ENCODE results near the gene TECTB.

TECTB gene

DNA sequence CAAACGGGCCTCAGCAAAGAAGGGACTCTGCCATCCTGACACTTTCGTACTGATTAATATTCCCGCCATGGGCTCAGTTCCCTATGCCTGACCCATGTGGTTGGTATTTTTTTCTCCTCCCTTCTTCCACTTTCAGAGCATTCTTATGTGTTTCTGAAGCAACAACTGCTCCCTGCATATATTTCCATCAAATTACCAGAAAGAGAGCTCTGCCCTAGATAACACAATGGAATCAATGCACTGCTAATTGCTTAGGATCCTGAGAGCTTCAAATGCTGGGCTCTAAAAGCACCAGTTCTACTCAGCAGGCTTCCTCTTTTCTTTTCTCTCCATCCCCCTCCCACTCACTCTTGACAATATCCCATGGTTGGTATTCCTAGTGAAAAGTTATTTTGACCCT, 5.3 kb downstream of the TECTB start:
- H3K4me3 ChIP-seq (ENCODE audit: control insufficient read depth, low read depth, low read length), result no peak overlapping the region
- no peak for DNase-seq (ENCODE audit: low read depth)
- TF ChIP-seq, protein P1, sequence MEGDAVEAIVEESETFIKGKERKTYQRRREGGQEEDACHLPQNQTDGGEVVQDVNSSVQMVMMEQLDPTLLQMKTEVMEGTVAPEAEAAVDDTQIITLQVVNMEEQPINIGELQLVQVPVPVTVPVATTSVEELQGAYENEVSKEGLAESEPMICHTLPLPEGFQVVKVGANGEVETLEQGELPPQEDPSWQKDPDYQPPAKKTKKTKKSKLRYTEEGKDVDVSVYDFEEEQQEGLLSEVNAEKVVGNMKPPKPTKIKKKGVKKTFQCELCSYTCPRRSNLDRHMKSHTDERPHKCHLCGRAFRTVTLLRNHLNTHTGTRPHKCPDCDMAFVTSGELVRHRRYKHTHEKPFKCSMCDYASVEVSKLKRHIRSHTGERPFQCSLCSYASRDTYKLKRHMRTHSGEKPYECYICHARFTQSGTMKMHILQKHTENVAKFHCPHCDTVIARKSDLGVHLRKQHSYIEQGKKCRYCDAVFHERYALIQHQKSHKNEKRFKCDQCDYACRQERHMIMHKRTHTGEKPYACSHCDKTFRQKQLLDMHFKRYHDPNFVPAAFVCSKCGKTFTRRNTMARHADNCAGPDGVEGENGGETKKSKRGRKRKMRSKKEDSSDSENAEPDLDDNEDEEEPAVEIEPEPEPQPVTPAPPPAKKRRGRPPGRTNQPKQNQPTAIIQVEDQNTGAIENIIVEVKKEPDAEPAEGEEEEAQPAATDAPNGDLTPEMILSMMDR (IDR thresholded peaks at IDR 0.05; ENCODE audit: control insufficient read depth, insufficient read depth, low read depth, low read length, missing control alignments), result no peak

GRCh38 chr10:112289373-112290053, 6.3 kb downstream of the TECTB start:
- DNase-seq (ENCODE audit: low read depth), result no peak
- TF ChIP-seq, protein P1 (IDR thresholded peaks at IDR 0.05; ENCODE audit: control insufficient read depth, insufficient read depth, low read depth, low read length, missing control alignments), result no peak
- H3K4me3 ChIP-seq (ENCODE audit: control insufficient read depth, low read depth, low read length), result no peak overlapping the region

DNA sequence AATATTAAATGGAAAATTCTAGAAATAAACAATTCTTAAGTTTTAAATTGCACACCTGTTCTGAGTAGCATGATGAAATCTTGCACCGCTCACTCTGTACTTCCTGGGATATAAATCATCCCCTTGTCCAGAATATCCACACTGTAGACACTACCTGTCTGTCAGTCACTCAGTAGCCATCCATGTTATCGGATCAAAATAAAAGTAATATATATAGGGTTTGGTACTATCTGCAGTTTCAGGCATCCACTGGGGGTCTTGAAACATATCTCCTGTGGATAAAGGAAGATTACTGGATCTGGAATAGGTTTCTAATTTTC, 6.8 kb downstream of the TECTB start:
- TF ChIP-seq, protein P1 (IDR thresholded peaks at IDR 0.05; ENCODE audit: control insufficient read depth, insufficient read depth, low read depth, low read length, missing control alignments), result no peak
- DNase-seq (ENCODE audit: low read depth), result no peak
- no peak overlapping the region for H3K4me3 ChIP-seq (ENCODE audit: control insufficient read depth, low read depth, low read length)

DNA sequence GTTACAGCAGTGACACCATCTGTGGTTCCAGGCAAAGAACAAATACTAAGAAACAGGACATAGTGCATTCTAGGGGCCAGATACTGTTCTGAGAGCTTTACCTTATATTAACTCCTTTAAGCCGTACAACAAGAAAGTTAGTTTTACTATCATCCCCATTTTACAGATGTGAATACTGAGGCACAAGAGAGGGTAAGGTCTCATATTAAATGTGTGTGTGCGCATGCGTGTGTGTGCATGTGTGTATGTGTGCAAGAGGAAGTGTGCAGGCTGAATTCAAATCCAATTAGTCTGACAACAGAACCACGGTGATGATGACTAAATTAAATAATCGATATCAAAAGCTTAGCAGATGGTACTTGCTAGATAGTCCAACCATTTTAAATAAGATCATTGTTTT, 11.0 kb downstream of the TECTB start:
- TF ChIP-seq, protein P1 (IDR thresholded peaks at IDR 0.05; ENCODE audit: control insufficient read depth, insufficient read depth, low read depth, low read length, missing control alignments), result no peak
- no peak overlapping the region for H3K4me3 ChIP-seq (ENCODE audit: control insufficient read depth, low read depth, low read length)
- no peak for DNase-seq (ENCODE audit: low read depth)

- no peak overlapping the region for H3K4me3 ChIP-seq (ENCODE audit: control insufficient read depth, low read depth, low read length)
- peak; percentile 55 for DNase-seq (ENCODE audit: low read depth)
- TF ChIP-seq, protein P1 (IDR thresholded peaks at IDR 0.05; ENCODE audit: control insufficient read depth, insufficient read depth, low read depth, low read length, missing control alignments), result no peak
Observed at GRCh38 chr10:112295853-112296830, 12.9 kb downstream of the TECTB start.

DNA sequence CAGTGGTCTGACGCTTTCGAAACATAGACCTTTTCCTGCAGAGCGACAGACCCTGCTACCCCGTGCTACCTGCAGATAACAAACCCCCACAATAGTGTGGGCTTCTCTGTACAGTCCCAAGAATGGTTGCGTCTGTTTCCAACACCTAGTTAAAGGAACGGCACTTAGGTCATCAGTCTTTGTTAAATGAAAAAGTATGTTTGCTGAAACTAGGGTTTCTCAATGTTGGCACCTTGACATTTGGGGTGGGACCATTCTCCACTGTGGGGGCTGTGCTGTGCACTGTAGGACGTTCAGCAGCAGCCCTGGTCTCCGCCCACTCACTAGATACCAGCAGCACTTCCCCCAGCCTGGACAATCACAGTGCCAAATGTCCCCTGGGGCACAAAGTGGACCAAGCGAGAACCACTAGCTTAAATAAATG, 13.7 kb downstream of the TECTB start:
- TF ChIP-seq, protein P1 (IDR thresholded peaks at IDR 0.05; ENCODE audit: control insufficient read depth, insufficient read depth, low read depth, low read length, missing control alignments), result no peak
- H3K4me3 ChIP-seq (ENCODE audit: control insufficient read depth, low read depth, low read length), result no peak overlapping the region
- no peak for DNase-seq (ENCODE audit: low read depth)

Measured in AG09309 (cell line).